HEK293 (cell line): ENCODE results near the gene PCCA.

Source experiments
- BCL11A ChIP-seq: fragments of 450-650 bp; formaldehyde crosslinking; IDR thresholded peaks from 2 replicates; pipeline ENCODE4 v1.5.1; 2016; ENCODE audit warnings: low read depth, missing biosample characterization, missing genetic modification characterization
- KLF17 ChIP-seq: fragments of 450-650 bp; formaldehyde crosslinking; IDR thresholded peaks from 2 replicates; pipeline ENCODE4 v1.5.1; 2016; ENCODE audit warnings: missing biosample characterization, missing genetic modification characterization
- ZEB2 ChIP-seq: fragments of 450-650 bp; formaldehyde crosslinking; IDR thresholded peaks from 2 replicates; pipeline ENCODE4 v1.5.1; 2016; ENCODE audit warnings: missing biosample characterization, missing genetic modification characterization
- ZNF155 ChIP-seq: fragments of 450-650 bp; formaldehyde crosslinking; IDR thresholded peaks from 2 replicates; pipeline ENCODE4 v1.5.1; 2016; ENCODE audit warnings: missing biosample characterization, missing genetic modification characterization
- ZNF529 ChIP-seq: fragments of 450-650 bp; formaldehyde crosslinking; IDR thresholded peaks from 2 replicates; pipeline ENCODE4 v1.5.1; 2017; ENCODE audit warnings: missing genetic modification characterization, missing biosample characterization; ENCODE audit not compliant: insufficient replicate concordance
- ZNF596 ChIP-seq: fragments of 450-650 bp; IDR thresholded peaks from 2 replicates; pipeline ENCODE4 v1.5.0; 2018; ENCODE audit warnings: missing biosample characterization, mild to moderate bottlenecking, missing genetic modification characterization, moderate library complexity
- ZNF639 ChIP-seq: fragments of 450-650 bp; formaldehyde crosslinking; IDR thresholded peaks from 2 replicates; pipeline ENCODE4 v1.5.1; 2016; ENCODE audit warnings: missing biosample characterization, missing genetic modification characterization

GRCh38 chr13:100532090-100532766, 443.3 kb downstream of the PCCA start:
- TF ChIP-seq ZNF155 (tag by site-specific recombination) (no peak), ZNF529 (tag by site-specific recombination) (no peak), BCL11A (tag by site-specific recombination) (no peak), ZNF639 (no peak), ZNF596 (tag by site-specific recombination) (no peak), ZEB2 (tag by site-specific recombination) (no peak), KLF17 (no peak)
